ENCODE data around the gene LIPC.

DNA sequence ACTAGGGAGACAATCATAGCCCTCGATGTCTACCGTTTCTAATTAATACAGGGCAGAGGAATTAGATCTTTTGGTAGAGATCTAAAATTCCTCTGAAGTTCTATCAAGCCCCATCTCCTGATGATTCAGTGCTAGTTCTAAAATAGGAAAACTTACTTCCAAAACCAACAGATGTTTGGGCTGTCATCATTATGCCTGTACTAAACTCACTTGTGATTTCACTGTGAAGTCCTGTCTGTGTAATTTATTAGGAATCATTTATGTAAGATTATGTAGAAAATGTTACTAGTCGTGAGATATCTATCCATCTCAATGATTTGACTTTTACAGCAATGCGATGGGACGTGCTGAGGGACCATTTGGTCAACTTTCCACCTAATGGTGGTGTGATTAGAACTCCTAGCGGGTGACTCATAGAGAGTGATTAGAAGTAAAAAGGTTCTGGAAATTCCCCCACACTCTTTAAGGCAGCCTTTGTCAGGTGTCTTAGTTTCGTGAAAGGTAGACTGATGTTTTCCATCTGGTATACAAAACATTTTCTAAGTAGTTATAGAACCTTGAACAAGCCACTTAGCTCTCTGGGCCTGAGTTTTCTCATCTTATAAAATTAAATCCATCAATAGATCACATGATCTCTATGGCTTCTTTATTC lies 34.2 kb downstream of the LIPC start:
- no peak for TF ChIP-seq RXRA (IDR thresholded peaks at IDR 0.05; ENCODE audit: borderline replicate concordance, low read depth)
- TF ChIP-seq, protein P1, sequence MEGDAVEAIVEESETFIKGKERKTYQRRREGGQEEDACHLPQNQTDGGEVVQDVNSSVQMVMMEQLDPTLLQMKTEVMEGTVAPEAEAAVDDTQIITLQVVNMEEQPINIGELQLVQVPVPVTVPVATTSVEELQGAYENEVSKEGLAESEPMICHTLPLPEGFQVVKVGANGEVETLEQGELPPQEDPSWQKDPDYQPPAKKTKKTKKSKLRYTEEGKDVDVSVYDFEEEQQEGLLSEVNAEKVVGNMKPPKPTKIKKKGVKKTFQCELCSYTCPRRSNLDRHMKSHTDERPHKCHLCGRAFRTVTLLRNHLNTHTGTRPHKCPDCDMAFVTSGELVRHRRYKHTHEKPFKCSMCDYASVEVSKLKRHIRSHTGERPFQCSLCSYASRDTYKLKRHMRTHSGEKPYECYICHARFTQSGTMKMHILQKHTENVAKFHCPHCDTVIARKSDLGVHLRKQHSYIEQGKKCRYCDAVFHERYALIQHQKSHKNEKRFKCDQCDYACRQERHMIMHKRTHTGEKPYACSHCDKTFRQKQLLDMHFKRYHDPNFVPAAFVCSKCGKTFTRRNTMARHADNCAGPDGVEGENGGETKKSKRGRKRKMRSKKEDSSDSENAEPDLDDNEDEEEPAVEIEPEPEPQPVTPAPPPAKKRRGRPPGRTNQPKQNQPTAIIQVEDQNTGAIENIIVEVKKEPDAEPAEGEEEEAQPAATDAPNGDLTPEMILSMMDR (IDR thresholded peaks at IDR 0.05): no peak
- TF ChIP-seq EP300 (IDR thresholded peaks at IDR 0.05; ENCODE audit: borderline replicate concordance in 1 of 2, low read depth in 1 of 2, low read length in 1 of 2): no peak
- TF ChIP-seq, protein P2, sequence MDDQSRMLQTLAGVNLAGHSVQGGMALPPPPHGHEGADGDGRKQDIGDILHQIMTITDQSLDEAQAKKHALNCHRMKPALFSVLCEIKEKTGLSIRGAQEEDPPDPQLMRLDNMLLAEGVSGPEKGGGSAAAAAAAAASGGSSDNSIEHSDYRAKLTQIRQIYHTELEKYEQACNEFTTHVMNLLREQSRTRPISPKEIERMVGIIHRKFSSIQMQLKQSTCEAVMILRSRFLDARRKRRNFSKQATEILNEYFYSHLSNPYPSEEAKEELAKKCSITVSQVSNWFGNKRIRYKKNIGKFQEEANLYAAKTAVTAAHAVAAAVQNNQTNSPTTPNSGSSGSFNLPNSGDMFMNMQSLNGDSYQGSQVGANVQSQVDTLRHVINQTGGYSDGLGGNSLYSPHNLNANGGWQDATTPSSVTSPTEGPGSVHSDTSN (IDR thresholded peaks at IDR 0.05): no peak
- TF ChIP-seq, protein P3, sequence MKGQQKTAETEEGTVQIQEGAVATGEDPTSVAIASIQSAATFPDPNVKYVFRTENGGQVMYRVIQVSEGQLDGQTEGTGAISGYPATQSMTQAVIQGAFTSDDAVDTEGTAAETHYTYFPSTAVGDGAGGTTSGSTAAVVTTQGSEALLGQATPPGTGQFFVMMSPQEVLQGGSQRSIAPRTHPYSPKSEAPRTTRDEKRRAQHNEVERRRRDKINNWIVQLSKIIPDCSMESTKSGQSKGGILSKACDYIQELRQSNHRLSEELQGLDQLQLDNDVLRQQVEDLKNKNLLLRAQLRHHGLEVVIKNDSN (IDR thresholded peaks at IDR 0.05; ENCODE audit: borderline replicate concordance, low read depth): no peak
- TF ChIP-seq, protein P4, sequence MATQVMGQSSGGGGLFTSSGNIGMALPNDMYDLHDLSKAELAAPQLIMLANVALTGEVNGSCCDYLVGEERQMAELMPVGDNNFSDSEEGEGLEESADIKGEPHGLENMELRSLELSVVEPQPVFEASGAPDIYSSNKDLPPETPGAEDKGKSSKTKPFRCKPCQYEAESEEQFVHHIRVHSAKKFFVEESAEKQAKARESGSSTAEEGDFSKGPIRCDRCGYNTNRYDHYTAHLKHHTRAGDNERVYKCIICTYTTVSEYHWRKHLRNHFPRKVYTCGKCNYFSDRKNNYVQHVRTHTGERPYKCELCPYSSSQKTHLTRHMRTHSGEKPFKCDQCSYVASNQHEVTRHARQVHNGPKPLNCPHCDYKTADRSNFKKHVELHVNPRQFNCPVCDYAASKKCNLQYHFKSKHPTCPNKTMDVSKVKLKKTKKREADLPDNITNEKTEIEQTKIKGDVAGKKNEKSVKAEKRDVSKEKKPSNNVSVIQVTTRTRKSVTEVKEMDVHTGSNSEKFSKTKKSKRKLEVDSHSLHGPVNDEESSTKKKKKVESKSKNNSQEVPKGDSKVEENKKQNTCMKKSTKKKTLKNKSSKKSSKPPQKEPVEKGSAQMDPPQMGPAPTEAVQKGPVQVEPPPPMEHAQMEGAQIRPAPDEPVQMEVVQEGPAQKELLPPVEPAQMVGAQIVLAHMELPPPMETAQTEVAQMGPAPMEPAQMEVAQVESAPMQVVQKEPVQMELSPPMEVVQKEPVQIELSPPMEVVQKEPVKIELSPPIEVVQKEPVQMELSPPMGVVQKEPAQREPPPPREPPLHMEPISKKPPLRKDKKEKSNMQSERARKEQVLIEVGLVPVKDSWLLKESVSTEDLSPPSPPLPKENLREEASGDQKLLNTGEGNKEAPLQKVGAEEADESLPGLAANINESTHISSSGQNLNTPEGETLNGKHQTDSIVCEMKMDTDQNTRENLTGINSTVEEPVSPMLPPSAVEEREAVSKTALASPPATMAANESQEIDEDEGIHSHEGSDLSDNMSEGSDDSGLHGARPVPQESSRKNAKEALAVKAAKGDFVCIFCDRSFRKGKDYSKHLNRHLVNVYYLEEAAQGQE (IDR thresholded peaks at IDR 0.05; ENCODE audit: low read depth, low read length): no peak
- no peak for TF ChIP-seq GABPA (IDR thresholded peaks at IDR 0.05; ENCODE audit: low read depth)
- TF ChIP-seq TAF1 (IDR thresholded peaks at IDR 0.05; ENCODE audit: borderline replicate concordance, low read depth, low read length): no peak
- no peak for TF ChIP-seq FOXJ3 (CRISPR knock-in tag; IDR thresholded peaks at IDR 0.05)
- TF ChIP-seq POLR2AphosphoS5 (IDR thresholded peaks at IDR 0.05; ENCODE audit: low read depth, low read length): no peak
- no peak for TF ChIP-seq SMC3 (IDR thresholded peaks at IDR 0.05; ENCODE audit: low read depth, low read length)
- no peak for TF ChIP-seq JUND (IDR thresholded peaks at IDR 0.05)
